ENCODE measurements around the gene FNIP1.

DNA sequence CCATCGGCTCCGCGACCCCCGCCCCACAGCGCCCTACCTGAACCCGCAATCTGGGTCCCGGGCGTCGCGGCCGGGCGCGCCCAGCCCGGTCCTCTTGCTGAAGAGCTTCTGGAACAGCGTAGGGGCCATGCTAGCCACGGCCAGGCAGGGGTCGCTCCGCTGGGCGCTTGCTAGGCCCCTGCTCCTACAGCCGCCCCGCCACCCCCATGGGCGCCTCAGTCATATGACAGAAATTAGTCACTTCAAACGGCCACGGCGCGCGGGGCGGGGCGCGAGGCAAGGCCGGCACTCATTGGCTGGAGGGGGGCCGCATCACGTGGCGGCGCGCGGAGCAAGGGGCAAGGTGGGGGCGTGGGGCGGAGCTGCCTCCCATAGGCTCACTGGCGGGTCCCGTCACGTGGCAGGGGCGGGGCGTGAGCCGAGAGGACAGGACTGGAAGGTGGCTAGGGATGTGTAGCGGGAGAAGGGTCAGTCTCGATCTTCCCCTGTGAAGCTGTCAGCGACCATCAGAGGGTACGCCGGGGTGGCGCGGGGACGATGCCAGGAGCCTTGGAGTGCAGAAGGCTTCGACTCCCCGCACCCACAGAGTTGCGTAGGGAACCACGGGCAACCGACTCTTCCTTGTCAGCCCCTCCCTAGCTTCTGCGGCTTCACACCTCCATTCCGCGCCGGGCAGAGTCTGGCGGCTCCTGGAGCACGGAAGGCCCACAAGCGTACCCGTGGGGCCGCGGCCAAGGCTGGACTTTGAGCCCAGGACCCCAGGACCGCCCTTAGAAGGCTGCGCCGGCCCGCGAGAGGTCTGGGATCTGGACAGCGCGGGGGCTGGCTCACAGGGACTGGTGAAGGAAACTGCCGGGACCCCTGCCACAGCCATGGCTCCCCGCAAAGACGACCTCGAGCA lies at the start of gene FNIP1:
- TF ChIP-seq, protein P1, sequence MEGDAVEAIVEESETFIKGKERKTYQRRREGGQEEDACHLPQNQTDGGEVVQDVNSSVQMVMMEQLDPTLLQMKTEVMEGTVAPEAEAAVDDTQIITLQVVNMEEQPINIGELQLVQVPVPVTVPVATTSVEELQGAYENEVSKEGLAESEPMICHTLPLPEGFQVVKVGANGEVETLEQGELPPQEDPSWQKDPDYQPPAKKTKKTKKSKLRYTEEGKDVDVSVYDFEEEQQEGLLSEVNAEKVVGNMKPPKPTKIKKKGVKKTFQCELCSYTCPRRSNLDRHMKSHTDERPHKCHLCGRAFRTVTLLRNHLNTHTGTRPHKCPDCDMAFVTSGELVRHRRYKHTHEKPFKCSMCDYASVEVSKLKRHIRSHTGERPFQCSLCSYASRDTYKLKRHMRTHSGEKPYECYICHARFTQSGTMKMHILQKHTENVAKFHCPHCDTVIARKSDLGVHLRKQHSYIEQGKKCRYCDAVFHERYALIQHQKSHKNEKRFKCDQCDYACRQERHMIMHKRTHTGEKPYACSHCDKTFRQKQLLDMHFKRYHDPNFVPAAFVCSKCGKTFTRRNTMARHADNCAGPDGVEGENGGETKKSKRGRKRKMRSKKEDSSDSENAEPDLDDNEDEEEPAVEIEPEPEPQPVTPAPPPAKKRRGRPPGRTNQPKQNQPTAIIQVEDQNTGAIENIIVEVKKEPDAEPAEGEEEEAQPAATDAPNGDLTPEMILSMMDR (IDR thresholded peaks at IDR 0.05): peak in 1 of 6 experiments; percentile 4
- peak; percentile 67 to 95 for TF ChIP-seq POLR2A (IDR thresholded peaks at IDR 0.05)
